NCI-H2227 treated with DMSO at 0.1 percent for 48 hours (cell line): Measurements from ENCODE around the gene HVCN1.

Source experiments
- DNase-seq: peaks from one replicate; lab custom pipeline; 2025; lab: John Stamatoyannopoulos, UW

HVCN1 gene

DNA sequence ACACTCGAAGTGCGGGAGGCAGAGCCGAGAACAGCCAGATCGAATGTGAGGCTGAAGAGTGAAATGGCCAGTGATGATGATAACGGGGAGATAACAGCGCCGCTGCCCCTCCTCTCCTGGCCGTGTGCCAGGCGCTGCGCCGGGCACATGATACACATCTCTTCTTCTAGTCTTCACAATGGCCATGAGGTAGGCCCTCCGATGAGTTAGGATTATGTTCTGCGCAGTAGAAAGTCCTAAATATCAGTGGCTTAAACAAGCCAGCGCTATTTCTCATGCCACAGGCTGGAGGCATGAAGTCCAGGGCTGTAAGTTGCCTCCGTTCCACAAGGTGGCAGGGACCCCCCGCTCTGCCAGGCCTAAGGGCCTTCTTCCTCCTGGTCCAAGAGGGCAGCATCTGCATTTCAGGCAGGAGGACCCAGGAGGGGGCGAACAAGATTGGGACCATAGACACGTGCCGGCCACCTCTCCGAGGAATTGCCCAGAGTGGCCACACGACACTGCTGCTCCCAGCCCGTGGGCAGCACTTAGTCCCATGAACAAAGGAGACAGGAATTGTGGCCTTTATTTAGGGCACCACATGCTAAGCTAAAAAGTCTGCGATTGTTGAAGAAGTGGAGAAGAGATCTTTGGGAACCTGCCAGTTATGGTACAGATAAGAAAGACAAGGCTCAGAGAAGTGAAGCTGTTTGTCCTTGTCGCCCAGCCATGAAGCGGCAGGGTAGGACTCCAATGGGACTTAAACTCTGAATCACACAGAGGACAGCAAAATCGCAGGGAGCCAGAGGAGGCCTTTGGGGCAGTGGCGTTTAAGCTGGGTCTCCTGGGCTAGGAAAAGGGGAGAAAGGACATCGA, 10.9 kb upstream of the HVCN1 start:
- peak; percentile 58 for DNase-seq

DNA sequence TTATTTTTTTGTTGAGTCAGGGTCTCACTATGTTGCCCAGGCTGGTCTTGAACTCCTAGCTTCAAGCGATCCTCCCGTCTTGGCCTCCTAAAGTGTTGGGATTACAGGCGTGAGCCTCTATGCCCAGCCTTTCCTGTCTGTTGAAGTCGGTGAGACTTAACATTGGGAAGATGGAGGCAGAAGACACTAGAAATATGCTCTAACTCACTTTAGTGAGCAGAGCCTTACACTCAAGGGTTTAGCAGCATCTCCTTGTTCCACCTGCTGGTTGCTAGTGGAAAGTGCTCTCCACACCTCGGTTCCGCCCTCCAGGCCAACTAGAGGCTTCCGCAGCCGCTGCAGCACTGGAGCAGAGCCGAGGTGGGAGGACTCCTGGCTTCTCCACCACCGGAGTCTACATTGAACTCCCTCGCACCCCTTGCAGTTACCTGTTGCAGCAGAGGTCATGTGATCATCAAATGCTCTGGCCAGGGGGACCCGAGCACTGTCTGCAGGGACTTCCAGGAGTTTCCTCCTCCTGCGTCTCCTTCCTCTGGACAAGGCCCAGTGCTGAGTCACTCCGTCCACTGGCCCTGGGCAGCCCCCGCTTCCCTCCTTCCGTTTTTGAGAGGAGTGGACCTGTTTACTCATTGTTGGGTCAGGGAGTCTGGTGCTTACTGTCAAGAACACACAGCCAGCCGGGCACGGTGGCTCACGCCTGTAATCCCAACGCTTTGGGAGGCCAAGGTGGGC, 9.4 kb upstream of the HVCN1 start:
- no peak for DNase-seq

DNA sequence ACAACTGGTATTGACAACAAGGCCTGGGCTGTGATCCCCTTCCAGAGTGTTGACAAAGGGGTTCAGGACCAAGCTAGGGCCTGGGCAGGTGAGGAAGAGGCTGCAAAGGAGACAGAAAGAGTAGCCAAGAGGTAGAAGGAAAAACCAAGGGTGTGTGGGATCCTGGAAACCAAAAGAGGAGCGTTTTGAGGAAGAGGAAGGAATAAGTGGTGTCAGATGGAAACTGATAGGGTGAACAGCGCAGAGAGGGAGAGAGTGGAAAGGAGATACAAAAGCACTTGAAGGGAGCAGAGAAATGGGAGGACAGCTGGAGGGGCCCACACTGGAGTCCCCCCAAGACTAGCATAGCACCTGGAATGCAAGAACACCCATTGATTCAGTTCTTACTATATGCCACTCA, 8.3 kb upstream of the HVCN1 start:
- no peak for DNase-seq

DNA sequence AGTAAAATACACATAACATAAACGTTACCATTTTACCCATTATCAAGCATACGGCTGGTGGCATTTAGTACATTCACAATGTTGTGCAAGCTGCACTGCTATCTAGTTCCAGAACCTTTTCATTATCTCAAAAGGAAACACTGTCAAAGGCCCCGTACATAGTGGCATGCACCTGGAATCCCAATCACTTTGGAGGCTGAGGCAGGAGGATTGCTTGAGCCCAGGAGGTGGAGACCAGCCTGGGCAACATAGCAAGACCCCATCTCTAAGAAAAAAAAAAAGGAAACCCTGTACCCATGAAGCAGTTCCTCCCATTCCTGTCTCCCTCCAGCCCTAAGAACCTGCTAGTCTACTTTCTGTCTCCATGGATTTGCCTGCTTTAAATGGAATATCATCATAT, 7.4 kb upstream of the HVCN1 start:
- no peak for DNase-seq

DNA sequence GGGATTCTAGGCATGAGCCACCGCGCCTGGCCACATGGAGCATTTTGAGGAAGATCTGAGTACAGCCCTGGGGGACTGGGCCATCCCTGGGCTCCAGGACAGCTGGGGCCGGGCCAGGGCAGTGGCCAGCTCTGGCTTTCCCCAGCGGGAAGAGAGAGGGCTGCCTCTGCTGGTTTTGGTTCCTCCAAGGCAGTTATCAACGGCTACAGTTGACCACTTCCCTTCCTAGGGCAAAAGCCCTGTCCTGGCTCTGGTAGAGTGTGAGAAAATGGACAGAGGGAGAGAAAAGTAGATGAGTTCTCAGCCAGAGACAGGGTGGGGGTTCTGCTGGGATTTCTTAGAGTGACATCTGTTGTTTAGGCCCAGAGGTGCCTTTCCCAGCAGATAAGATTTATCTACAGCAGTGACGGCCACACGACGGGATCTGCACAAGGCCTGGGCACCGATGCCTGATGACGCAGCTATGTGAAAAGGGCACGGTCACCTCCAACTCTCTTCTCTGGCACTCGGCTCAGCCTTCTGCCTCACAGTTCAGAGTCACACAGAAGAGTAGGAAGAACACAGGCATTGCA, 5.5 kb upstream of the HVCN1 start:
- no peak for DNase-seq

DNA sequence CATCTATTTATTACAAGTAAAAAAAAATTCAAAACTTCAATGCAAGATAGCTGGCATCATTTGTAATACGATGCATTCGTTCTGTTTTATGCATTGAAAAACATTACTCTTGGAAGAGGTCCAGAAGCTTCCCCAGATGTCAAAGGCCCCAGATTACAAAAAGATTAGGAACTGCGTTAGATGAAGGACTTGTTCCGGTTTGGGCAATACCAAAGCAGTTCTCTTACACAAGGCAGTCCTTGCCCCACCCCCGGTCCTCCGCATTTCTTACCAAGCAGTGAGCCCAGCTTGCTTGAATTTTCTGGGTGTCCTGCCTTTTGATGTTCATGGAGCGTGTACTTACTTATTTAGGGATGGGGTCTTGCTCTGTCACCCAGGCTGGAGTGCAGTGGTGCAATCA, 4.8 kb upstream of the HVCN1 start:
- no peak for DNase-seq

DNA sequence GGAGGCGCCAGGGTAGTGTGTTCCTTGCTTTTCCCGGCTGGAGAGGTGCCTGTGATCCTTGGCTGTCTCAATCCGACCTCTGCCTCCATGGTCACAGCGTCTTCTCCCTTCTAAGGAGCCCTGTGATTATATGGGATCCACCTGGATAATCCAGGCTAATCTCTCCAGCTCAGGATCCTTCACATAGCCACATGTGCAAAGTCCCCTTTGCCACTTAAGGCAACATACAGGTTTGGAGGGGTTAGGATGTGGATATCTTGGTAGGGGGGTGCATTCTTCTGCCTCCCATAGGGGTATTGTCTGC, 1.2 kb upstream of the HVCN1 start:
- DNase-seq, result no peak

DNA sequence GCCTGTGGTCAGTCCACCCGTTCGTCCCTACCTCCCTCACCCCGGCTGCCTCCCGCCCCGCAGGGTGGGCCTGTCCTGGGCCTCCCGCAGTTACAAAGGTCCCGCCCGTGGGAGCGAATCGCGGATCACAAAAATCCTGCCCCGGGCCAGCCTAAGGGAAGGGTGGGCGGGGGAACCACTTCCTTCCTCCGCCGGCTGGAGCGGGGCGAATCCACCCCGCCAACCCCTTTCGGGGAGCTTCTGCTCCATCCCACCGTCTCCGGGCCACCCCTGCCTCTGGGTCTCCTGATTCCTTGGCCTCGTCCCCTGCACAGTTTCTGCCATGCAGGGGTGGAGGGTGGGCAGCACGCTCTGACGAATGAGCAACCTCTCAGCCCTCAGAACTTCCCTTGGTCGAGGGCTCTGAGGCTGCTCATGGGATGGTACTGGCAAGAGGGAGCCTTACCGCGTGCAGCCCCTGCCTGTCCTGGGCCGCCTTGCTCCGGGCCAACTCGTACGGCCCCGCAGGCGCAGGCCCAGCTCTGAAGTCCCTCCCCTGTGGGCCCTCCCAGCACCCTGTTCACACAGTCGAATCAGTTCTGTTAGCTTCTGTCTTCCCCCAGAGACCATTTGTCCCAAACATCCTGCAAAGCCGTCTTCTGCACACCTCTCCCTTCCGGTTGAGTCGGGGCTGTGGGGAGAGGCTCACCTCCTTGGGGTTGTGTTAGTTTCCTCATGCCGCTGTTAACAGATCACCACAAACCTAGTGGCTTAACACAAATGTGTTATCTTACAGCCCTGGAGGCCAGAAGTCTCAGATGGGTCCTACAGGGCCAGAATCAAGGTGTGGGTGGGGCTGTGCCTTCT, 589 bp upstream of the HVCN1 start:
- DNase-seq, result no peak

DNA sequence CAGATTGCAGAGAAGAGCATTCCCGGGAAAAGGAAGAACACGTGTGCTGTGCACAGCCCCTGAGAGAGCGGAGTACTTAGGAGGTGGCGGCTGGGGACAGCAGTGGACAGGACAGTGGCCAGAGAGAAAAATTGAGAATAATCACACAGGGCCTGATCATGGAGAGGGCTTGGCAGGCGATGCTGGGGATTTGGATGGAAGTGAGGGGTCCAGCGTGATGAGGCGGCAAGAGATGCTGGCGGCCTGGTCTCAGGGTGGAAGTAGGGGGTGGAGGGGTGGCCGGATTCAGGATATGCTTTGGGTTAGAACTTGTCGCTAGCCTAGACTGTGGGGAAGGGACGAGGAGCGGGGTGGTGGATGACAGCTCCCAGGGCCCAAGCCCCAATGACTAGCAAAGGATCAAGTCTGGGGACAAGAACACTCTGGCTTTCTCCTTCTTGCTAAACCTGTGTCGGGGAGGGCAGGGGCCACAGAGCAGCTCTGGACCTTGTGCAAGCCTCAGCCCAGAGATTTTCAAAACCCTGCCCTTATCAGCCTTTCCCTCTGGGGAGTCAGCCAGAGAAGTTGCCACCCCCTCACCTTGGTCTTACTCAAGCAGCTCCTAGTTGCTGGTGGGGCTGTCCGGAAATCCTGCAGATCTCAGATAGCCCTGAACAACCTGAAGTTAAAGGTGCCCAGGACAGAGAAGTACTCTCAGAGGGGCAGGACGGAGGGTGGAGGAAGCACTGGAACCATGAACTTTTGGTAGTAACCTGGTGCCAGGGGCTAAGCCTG, 1.3 kb downstream of the HVCN1 start:
- DNase-seq, result no peak

DNA sequence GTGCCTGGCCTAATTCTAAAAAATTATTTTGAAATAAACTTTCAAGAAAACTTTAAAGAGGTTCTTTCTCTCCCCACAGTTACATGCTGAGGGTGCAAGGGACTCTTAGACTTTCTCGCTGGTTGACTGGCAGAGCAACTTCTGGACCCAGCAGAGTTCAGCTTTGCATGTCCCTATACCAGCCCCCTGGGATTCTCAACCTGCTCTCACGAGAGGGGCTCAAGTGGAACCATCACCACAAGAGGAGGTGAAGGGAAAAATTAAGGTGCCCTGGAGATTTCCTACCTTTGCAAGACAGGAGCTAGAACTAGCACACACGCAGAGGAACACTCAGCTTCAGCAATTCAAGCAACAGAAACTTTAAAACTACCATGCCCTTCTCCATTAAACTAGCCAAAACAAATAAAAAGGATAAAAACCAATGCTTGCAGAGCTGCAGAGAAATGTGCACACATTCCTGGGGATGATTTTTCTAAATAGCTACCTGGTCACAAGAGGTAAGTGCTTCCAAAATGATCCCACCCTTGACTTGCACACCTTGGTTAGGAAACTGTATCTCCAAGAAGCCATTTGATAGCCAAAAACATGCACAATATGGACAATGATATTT, 2.5 kb downstream of the HVCN1 start:
- no peak for DNase-seq

DNA sequence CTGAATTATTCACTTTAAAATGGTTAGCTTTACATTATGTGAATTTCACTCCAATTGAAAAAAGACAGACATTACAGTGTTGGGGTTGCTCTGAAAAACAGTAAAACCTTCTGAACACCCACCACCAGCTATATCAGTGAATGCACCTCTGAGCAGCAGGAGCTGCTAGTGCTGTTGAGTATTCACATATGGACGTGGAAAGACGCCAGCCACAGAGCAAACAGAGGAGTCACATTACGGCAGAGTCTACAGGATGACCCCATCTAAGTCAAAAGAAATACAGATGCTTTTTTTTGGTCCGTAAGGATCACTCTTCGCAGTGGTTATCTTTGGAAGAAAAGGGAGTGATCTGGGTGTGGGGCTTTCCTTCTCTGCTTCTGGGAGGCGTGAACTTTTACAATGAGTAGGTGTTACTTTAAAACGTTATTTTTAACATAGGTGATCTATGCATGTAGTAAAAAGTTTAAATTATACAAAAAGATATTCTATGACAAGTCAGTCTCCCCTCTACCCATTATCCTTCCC, 4.5 kb downstream of the HVCN1 start:
- no peak for DNase-seq

DNA sequence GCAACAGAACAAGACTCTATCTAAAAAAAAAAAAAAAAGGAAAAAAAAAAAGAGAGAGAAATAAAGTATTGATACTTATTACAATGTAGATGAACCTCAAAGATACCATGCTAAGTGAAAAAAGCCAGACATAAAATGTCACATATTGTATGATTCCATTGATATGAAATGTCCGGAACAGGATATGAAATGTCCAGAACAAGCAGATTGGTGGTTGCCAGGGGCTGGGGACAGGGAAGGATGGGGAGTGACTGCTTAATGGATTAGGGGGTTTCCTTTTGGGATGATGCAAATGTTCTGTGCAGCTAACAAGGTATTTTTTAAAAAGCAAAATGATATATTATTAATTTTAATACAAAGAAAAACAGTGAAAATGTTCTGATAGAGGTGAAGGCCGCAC, 5.0 kb downstream of the HVCN1 start:
- DNase-seq, result no peak

DNA sequence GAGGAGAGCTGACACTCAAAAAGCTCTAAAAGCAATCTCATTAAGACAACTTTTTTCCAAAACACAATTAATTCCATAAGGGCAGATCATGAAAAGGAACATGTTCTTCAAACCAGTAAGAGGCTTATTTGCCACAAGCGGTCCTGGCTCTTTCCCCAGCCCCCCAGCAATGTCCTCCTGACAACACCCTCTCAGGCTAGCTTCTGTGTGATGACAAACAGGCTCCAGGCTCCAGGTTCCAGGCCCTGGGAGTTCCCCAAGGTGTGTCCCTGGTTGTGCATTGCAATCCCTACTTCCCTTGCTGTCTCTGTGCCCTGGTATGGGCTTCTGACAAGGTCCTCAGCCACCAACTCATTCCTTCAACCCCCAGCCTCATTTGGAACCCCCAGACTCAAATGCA, 8.9 kb downstream of the HVCN1 start:
- no peak for DNase-seq

DNA sequence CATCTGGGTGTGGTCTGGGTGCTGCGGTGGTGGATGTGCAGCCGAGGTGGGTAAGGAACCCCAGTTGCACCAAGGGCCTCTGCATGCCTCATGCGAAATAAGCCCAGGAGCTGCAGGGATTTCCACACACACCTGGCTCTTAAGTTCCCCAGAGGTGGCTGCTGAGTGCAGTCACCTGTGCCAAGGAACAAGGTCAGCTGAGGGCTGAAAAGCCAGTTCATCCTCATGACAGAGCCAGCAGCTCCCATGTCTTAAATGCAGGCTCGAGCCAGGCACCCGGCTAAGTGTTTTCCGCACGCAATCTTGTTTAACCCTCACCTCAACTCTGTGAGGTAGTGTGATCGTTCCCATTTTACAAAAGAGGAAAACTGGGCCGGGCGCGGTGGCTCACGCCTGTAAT, 9.7 kb downstream of the HVCN1 start:
- DNase-seq, result no peak

DNA sequence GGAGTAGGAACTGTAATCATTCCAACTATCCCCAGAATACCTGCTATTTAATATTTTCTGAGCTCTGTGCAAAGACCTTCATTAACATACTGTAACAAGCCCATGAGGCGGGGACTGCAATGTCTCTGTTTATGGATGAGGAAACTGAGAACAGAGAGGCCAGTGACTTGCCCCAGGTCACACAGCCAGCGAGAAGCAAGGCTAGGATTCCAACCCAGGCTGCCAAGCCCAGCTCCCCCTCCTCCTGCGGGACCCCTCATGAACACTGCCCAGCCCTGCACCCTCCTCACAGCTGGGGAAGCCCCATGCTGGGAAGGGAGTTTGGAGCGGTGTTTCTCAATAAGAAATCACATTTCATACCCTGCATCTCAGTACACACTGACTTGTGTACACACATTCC, 10.9 kb downstream of the HVCN1 start:
- DNase-seq, result no peak

DNA sequence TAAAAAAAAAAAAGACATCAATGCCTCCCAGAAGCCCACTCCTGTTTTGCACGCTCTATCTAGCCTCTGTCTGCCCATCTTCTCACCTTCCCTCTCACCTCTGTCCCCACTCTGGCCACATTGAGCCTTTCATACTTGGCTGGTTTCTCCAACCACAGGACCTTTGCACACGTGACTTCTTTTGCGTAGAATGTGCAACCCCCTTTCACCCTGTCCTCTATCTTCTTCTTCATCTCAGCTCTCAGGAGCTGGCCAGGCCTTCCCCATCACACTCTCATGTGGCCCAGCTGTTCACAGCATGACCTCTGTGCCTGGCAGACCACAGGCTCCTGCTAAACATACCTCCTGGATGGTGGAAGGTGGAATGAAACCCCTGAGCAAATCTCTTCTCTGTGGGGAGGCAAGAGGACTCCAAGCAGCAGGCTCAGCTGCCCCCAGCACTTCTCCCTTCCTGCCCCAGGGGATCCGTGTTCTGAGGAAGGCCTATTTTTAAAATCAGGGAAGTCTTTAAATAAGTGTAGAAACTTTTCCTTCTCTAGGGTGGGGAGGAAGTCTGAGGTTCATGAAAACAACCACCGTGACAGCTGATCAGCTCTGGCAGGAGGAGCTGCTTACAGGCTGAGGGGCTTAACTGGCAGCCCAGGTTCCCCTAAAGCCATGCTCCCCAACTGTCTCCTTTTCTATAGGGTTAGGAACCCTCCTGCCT, 11.6 kb downstream of the HVCN1 start:
- no peak for DNase-seq

DNA sequence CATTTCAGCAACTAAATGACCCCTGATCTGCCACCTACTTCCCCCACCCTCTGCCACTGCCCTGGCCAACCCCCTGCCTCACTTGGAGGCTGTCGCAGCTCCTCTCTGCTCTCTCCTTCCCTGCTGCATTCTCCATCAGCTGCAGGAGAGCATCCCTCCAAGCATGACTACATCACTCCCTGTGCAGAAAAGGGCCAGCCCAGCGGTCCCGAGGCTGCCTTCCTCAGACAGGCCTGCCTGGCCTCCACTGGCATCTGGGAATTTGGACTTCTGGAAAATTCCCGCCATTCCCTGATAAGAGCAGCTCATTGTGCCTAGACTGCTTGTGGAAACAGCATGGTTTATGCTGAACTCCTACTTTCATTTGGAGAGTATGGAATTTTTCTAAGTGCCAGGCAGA, 12.7 kb downstream of the HVCN1 start:
- no peak for DNase-seq

DNA sequence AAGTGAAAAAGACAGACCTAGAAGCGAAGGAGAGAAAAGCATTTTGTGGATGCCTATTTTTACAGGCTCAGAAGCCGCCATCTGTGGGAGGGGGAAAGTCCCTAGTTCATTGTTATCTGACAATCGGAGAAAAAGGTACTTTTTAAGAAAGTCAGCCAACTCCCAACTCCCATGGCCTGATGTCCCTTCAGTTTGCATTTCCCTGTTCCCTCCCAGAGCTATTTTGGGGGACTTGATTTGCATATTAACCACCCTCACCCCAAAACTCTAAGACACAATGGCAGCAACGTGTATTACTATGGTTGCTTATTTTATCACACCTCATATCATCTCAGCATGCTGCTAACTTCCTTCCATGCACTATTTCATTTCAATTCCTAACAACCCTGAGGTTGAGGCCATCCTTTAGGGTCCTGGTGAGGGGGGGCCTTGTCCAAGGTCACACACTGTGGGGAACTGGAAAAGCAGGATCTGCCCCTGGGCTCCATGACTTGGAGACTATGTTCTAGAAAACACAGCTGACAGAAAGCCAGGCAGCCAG, 18.7 kb downstream of the HVCN1 start:
- DNase-seq, result no peak

DNA sequence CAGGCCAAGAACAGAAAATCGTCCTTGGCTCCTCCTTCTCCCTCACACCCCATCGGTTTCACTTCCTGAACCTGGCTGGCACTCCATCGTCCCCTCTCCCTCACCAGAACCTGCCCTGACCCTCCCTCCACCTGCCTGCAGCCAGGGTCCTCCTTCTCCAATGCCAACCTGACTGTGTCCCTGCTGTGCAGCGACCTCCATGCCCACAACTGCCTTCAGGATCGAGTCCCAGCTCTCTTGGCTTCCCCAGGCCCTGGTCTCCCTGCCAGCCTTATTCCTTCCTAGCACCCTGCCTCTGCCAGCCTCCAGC, 19.8 kb downstream of the HVCN1 start:
- no peak for DNase-seq

DNA sequence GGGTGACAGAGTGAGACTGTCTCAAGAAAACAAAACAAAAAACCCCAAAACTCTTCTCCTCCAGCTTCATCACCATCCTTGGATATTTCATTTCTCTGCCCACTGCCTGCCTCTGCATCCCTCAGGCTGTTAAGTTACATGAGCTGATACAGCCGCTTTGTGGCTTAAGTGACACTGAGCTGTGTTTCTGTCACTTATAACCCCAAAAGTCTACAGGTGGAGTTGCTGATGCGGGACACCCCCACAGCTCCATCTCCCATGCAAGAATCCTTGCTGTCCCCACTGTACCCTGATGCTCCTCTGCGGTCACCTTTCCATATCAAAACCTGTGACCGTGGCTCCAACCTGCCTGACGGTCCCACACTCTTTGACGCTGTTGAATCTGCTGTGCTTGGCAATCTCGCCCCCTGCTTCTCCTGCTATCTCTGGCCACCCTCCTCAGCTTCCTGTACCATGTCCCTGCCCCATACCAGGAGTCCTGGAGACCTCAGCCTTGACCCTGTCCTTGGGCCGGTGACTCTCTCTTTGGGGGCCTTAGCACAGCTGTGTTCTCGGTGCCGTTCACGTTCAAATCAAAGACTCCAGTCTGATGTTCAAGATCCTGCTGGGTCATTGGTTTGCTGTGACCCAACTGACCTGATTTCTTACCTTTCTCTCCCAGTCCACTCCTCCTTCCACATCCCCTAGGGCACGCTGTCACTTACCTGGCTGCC, 20.3 kb downstream of the HVCN1 start:
- no peak for DNase-seq
